Loucy (cell line): ENCODE measurements around the gene TMEM182.

Experiments used
- H2AFZ ChIP-seq: fragments of 200-600 bp; sonication (generic); 2 replicates; pipeline ENCODE4 v1.6.0; 2016; ENCODE audit warnings: antibody characterized with exemption, mild to moderate bottlenecking, low read length, moderate library complexity
- H3F3A ChIP-seq: fragments of 200-600 bp; 2 replicates; pipeline ENCODE4 v1.6.0; 2016; ENCODE audit warnings: antibody characterized with exemption, low read depth, mild to moderate bottlenecking
- H3K27me3 ChIP-seq: fragments of 200-600 bp; sonication (generic); 2 replicates; pipeline ENCODE4 v1.6.1; 2014; ENCODE audit warnings: low read length, mild to moderate bottlenecking; ENCODE audit not compliant: insufficient read depth, poor library complexity, severe bottlenecking
- H3K36me3 ChIP-seq: fragments of 200-600 bp; sonication (generic); 2 replicates; pipeline ENCODE4 v1.6.1; 2016; ENCODE audit warnings: low read length; ENCODE audit not compliant: insufficient read depth
- H3K4me1 ChIP-seq: fragments of 200-600 bp; sonication (generic); 2 replicates; pipeline ENCODE4 v1.5.1; 2014; ENCODE audit warnings: low read length, mild to moderate bottlenecking; ENCODE audit not compliant: insufficient read depth, poor library complexity, severe bottlenecking
- H3K4me2 ChIP-seq: fragments of 200-600 bp; sonication (generic); 2 replicates; pipeline ENCODE4 v1.6.0; 2014; ENCODE audit warnings: antibody characterized with exemption, low read length, low read depth, mild to moderate bottlenecking; ENCODE audit not compliant: poor library complexity, severe bottlenecking
- H3K4me3 ChIP-seq: fragments of 200-600 bp; sonication (generic); 2 replicates; pipeline ENCODE4 v1.5.1; 2014; ENCODE audit warnings: low read length, mild to moderate bottlenecking, mixed read lengths; ENCODE audit not compliant: poor library complexity, severe bottlenecking
- H3K79me2 ChIP-seq: fragments of 200-600 bp; sonication (generic); 2 replicates; pipeline ENCODE4 v1.6.1; 2014; ENCODE audit warnings: low read length; ENCODE audit not compliant: insufficient read depth
- H3K9ac ChIP-seq: fragments of 200-600 bp; sonication (generic); 2 replicates; pipeline ENCODE4 v1.6.0; 2014; ENCODE audit warnings: mild to moderate bottlenecking, low read depth, low read length, moderate library complexity; ENCODE audit not compliant: poor library complexity, severe bottlenecking
- H3K9me2 ChIP-seq: fragments of 200-600 bp; sonication (generic); replicated peaks from 2 replicates; pipeline ENCODE4 v1.6.1; 2016; ENCODE audit warnings: low read depth, low read length, mixed read lengths
- H3K9me3 ChIP-seq: fragments of 200-600 bp; sonication (generic); 2 replicates; pipeline ENCODE4 v1.6.1; 2014; ENCODE audit warnings: mild to moderate bottlenecking, antibody characterized with exemption, low read length, low read depth; ENCODE audit not compliant: insufficient read depth
- H4K20me1 ChIP-seq: fragments of 200-600 bp; sonication (generic); 2 replicates; pipeline ENCODE4 v1.6.0; 2014; ENCODE audit warnings: antibody characterized with exemption, low read length, mild to moderate bottlenecking; ENCODE audit not compliant: insufficient read depth, poor library complexity, severe bottlenecking
- EZH2phosphoT487 ChIP-seq: fragments of 200-600 bp; IDR thresholded peaks from 2 replicates; pipeline ENCODE4 v1.6.1; 2018; ENCODE audit warnings: antibody characterized with exemption, mild to moderate bottlenecking, moderate library complexity, borderline replicate concordance
- TF ChIP-seq, protein P1 (sequence below): fragments of 200-600 bp; sonication (generic); conservative IDR thresholded peaks from 2 replicates; pipeline ENCODE4 v1.5.1; 2014; ENCODE audit warnings: mild to moderate bottlenecking, antibody characterized with exemption, low read length

The TMEM182 gene

GRCh38 chr2:102737431-102737830 lies 24.4 kb upstream of the TMEM182 start:
- Histone ChIP-seq H3K4me2 (peak overlapping the region; percentile 71), H3K9ac (peak overlapping the region; percentile 76), H3K9me2 (no peaks in the 10 kb centered on the region), H3K27me3 (no peaks in the 10 kb centered on the region), H3K9me3 (no peaks in the 10 kb centered on the region), H3K36me3 (no peaks in the 10 kb centered on the region), H3F3A (no peaks in the 10 kb centered on the region), H3K79me2 (peaks cover 39% of the 10 kb centered on the region), H2AFZ (peak overlapping the region; percentile 90; the same call in 1 of the 2 replicates), H3K4me3 (peak overlapping the region; percentile 83), H3K4me1 (peaks cover 51% of the 10 kb centered on the region), H4K20me1 (peaks cover 11% of the 10 kb centered on the region)
- no peak for TF ChIP-seq EZH2phosphoT487
- TF ChIP-seq, protein P1, sequence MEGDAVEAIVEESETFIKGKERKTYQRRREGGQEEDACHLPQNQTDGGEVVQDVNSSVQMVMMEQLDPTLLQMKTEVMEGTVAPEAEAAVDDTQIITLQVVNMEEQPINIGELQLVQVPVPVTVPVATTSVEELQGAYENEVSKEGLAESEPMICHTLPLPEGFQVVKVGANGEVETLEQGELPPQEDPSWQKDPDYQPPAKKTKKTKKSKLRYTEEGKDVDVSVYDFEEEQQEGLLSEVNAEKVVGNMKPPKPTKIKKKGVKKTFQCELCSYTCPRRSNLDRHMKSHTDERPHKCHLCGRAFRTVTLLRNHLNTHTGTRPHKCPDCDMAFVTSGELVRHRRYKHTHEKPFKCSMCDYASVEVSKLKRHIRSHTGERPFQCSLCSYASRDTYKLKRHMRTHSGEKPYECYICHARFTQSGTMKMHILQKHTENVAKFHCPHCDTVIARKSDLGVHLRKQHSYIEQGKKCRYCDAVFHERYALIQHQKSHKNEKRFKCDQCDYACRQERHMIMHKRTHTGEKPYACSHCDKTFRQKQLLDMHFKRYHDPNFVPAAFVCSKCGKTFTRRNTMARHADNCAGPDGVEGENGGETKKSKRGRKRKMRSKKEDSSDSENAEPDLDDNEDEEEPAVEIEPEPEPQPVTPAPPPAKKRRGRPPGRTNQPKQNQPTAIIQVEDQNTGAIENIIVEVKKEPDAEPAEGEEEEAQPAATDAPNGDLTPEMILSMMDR = no peak

GRCh38 chr2:102743259-102743658 lies 18.6 kb upstream of the TMEM182 start:
- H3F3A ChIP-seq = no peaks in the 10 kb centered on the region
- H3K79me2 ChIP-seq = no peaks in the 10 kb centered on the region
- no peaks in the 10 kb centered on the region for H3K9me2 ChIP-seq
- no peaks in the 10 kb centered on the region for H3K36me3 ChIP-seq
- no peaks in the 10 kb centered on the region for H3K9me3 ChIP-seq
- no peak overlapping the region for H2AFZ ChIP-seq
- H3K4me3 ChIP-seq = no peak overlapping the region
- no peaks in the 10 kb centered on the region for H3K27me3 ChIP-seq
- no peak overlapping the region for H3K9ac ChIP-seq
- H4K20me1 ChIP-seq = no peaks in the 10 kb centered on the region
- no peaks in the 10 kb centered on the region for H3K4me1 ChIP-seq
- H3K4me2 ChIP-seq = no peak overlapping the region
- TF ChIP-seq, protein P1 = no peak
- TF ChIP-seq EZH2phosphoT487 = no peak

GRCh38 chr2:102748107-102748506 lies 13.7 kb upstream of the TMEM182 start:
- Histone ChIP-seq H3K36me3 (no peaks in the 10 kb centered on the region), H3F3A (no peaks in the 10 kb centered on the region), H3K27me3 (no peaks in the 10 kb centered on the region), H3K9me3 (no peaks in the 10 kb centered on the region), H4K20me1 (no peaks in the 10 kb centered on the region), H3K4me1 (no peaks in the 10 kb centered on the region), H3K9me2 (no peaks in the 10 kb centered on the region), H3K9ac (no peak overlapping the region), H3K79me2 (no peaks in the 10 kb centered on the region), H3K4me3 (no peak overlapping the region), H2AFZ (no peak overlapping the region), H3K4me2 (no peak overlapping the region)
- TF ChIP-seq, protein P1 = no peak
- no peak for TF ChIP-seq EZH2phosphoT487
